BE2C (cell line): ENCODE results near the gene JAZF1.

Source experiments
- DNase-seq: peaks from one replicate; pipeline ENCODE4 v3.0.0-alpha.2; 2020
- H3K27me3 ChIP-seq: fragments of 250-450 bp; sonication (Bioruptor Pico); 2 replicates; pipeline ENCODE4 v1.5.1; 2020; ENCODE audit warnings: mild to moderate bottlenecking
- H3K36me3 ChIP-seq: fragments of 250-450 bp; sonication (Bioruptor Pico); 2 replicates; pipeline ENCODE4 v1.5.1; 2020; ENCODE audit warnings: mild to moderate bottlenecking
- H3K4me1 ChIP-seq: fragments of 250-450 bp; sonication (Bioruptor Pico); 2 replicates; pipeline ENCODE4 v1.5.1; 2020
- H3K4me3 ChIP-seq: 2 replicates; pipeline ENCODE4 v1.5.1; 2011; ENCODE audit warnings: low read depth, low read length
- H3K9me3 ChIP-seq: fragments of 250-450 bp; sonication (Bioruptor Pico); 2 replicates; pipeline ENCODE4 v1.5.1; 2020
- CTCF ChIP-seq: IDR thresholded peaks from 2 replicates; pipeline ENCODE4 v1.5.1; 2012; ENCODE audit warnings: mild to moderate bottlenecking, low read depth, low read length

JAZF1 gene

GRCh38 chr7:27840313-27840712 is 340.3 kb downstream of the JAZF1 start:
- H3K36me3 ChIP-seq: peaks cover 29% of the 10 kb centered on the region
- no peaks in the 10 kb centered on the region for H3K4me1 ChIP-seq
- DNase-seq: no peak
- H3K9me3 ChIP-seq: no peaks in the 10 kb centered on the region
- no peaks in the 10 kb centered on the region for H3K27me3 ChIP-seq
- TF ChIP-seq CTCF: no peak
- no peak overlapping the region for H3K4me3 ChIP-seq

GRCh38 chr7:27839099-27839498 is 341.5 kb downstream of the JAZF1 start:
- Histone ChIP-seq H3K9me3 (no peaks in the 10 kb centered on the region), H3K4me3 (no peak overlapping the region), H3K4me1 (no peaks in the 10 kb centered on the region), H3K27me3 (no peaks in the 10 kb centered on the region), H3K36me3 (peaks cover 39% of the 10 kb centered on the region)
- TF ChIP-seq CTCF: no peak
- no peak for DNase-seq

- Histone ChIP-seq H3K9me3 (no peaks in the 10 kb centered on the region), H3K4me3 (no peak overlapping the region), H3K27me3 (no peaks in the 10 kb centered on the region), H3K36me3 (peaks cover 48% of the 10 kb centered on the region), H3K4me1 (peaks cover 4% of the 10 kb centered on the region; the same call in 1 of the 2 replicates)
- no peak for TF ChIP-seq CTCF
- no peak for DNase-seq
Measured at GRCh38 chr7:27836536-27836935, 344.1 kb downstream of the JAZF1 start.

GRCh38 chr7:27835376-27835775 is 345.2 kb downstream of the JAZF1 start:
- no peak for DNase-seq
- Histone ChIP-seq H3K9me3 (no peaks in the 10 kb centered on the region), H3K4me1 (peaks cover 4% of the 10 kb centered on the region; the same call in 1 of the 2 replicates), H3K4me3 (no peak overlapping the region), H3K27me3 (no peaks in the 10 kb centered on the region), H3K36me3 (peaks cover 46% of the 10 kb centered on the region)
- no peak for TF ChIP-seq CTCF

GRCh38 chr7:27834179-27834921 is 346.2 kb downstream of the JAZF1 start:
- DNase-seq: no peak
- Histone ChIP-seq H3K4me1 (peaks cover 4% of the 10 kb centered on the region; the same call in 1 of the 2 replicates), H3K9me3 (no peaks in the 10 kb centered on the region), H3K4me3 (no peak overlapping the region), H3K36me3 (peaks cover 40% of the 10 kb centered on the region), H3K27me3 (no peaks in the 10 kb centered on the region)
- TF ChIP-seq CTCF: no peak

GRCh38 chr7:27826357-27826756 is 354.2 kb downstream of the JAZF1 start:
- Histone ChIP-seq H3K9me3 (no peaks in the 10 kb centered on the region), H3K4me3 (no peak overlapping the region), H3K36me3 (peaks cover under 1% of the 10 kb centered on the region; the same call in 1 of the 2 replicates), H3K27me3 (no peaks in the 10 kb centered on the region), H3K4me1 (peaks cover 10% of the 10 kb centered on the region)
- TF ChIP-seq CTCF: no peak
- DNase-seq: peak; percentile 58
